Muscle layer of duodenum (tissue), 2 donors: ENCODE measurements around the gene DRAP1.

ENCODE experiments used
- H3K27ac ChIP-seq: one replicate; pipeline ENCODE4 v1.7.0; 2013; ENCODE audit warnings: mild to moderate bottlenecking, low read length
- H3K27me3 ChIP-seq: one replicate; pipeline ENCODE4 v1.7.0; 2013; ENCODE audit warnings: low read depth, mild to moderate bottlenecking, control low read depth, low read length
- H3K36me3 ChIP-seq, 2 donors: one replicate each; pipeline ENCODE4 v1.7.0; 2013; ENCODE audit warnings: low read length in 2 of 2, control low read depth in 1 of 2, mild to moderate bottlenecking in 1 of 2; ENCODE audit not compliant: insufficient read depth in 2 of 2, control insufficient read depth in 1 of 2
- H3K4me1 ChIP-seq, 2 donors: one replicate each; pipeline ENCODE4 v1.7.0; 2013; ENCODE audit warnings: low read length in 2 of 2, mild to moderate bottlenecking in 2 of 2, control low read depth in 1 of 2, moderate library complexity in 1 of 2; ENCODE audit not compliant: insufficient read depth in 2 of 2, control insufficient read depth in 1 of 2
- H3K4me3 ChIP-seq, 2 donors: one replicate each; pipeline ENCODE4 v1.7.0; 2013; ENCODE audit warnings: low read length in 2 of 2, low read depth in 1 of 2, mild to moderate bottlenecking in 1 of 2
- H3K9me3 ChIP-seq, 2 donors: one replicate each; pipeline ENCODE4 v1.7.0; 2013; ENCODE audit warnings: low read length in 2 of 2, control low read depth in 1 of 2, mild to moderate bottlenecking in 1 of 2; ENCODE audit not compliant: control insufficient read depth in 1 of 2
- donor health status: healthy.

DRAP1 gene

GRCh38 chr11:65922565-65922964 lies 3.3 kb downstream of the DRAP1 start:
- H3K36me3 ChIP-seq = peaks cover 14 to 17% of the 10 kb centered on the region in 2 donors
- no peak overlapping the region for H3K4me3 ChIP-seq
- no peak overlapping the region for H3K27ac ChIP-seq
- peaks cover 7 to 22% of the 10 kb centered on the region in 2 donors for H3K4me1 ChIP-seq
- no peaks in the 10 kb centered on the region for H3K9me3 ChIP-seq
- H3K27me3 ChIP-seq = no peaks in the 10 kb centered on the region

- H3K36me3 ChIP-seq = peaks cover 12 to 14% of the 10 kb centered on the region in 2 donors
- no peaks in the 10 kb centered on the region for H3K27me3 ChIP-seq
- peaks cover 5 to 8% of the 10 kb centered on the region in 2 donors for H3K4me1 ChIP-seq
- H3K4me3 ChIP-seq = no peak overlapping the region
- no peaks in the 10 kb centered on the region for H3K9me3 ChIP-seq
- no peak overlapping the region for H3K27ac ChIP-seq
Observed at GRCh38 chr11:65925397-65925796, 6.2 kb downstream of the DRAP1 start.

- Histone ChIP-seq H3K9me3 (no peaks in the 10 kb centered on the region), H3K4me1 (no peaks in the 10 kb centered on the region), H3K27ac (no peak overlapping the region), H3K4me3 (no peak overlapping the region), H3K27me3 (no peaks in the 10 kb centered on the region), H3K36me3 (peaks cover 2 to 4% of the 10 kb centered on the region in 2 donors)
Observed at GRCh38 chr11:65927904-65928397, 8.7 kb downstream of the DRAP1 start.

GRCh38 chr11:65928667-65929066 lies 9.4 kb downstream of the DRAP1 start:
- Histone ChIP-seq H3K27ac (no peak overlapping the region), H3K9me3 (no peaks in the 10 kb centered on the region), H3K4me1 (no peaks in the 10 kb centered on the region), H3K4me3 (no peak overlapping the region), H3K27me3 (no peaks in the 10 kb centered on the region), H3K36me3 (no peaks in the 10 kb centered on the region)

- Histone ChIP-seq H3K4me3 (no peak overlapping the region), H3K4me1 (no peaks in the 10 kb centered on the region), H3K27ac (no peak overlapping the region), H3K36me3 (no peaks in the 10 kb centered on the region), H3K9me3 (no peaks in the 10 kb centered on the region), H3K27me3 (no peaks in the 10 kb centered on the region)
Observed at GRCh38 chr11:65931773-65932557, 12.7 kb downstream of the DRAP1 start.

- no peaks in the 10 kb centered on the region for H3K27me3 ChIP-seq
- no peaks in the 10 kb centered on the region for H3K36me3 ChIP-seq
- no peaks in the 10 kb centered on the region for H3K9me3 ChIP-seq
- no peak overlapping the region for H3K27ac ChIP-seq
- H3K4me3 ChIP-seq = no peak overlapping the region
- H3K4me1 ChIP-seq = no peaks in the 10 kb centered on the region
Observed at GRCh38 chr11:65932558-65932919, 13.3 kb downstream of the DRAP1 start.

- H3K4me1 ChIP-seq = no peaks in the 10 kb centered on the region
- no peaks in the 10 kb centered on the region for H3K9me3 ChIP-seq
- H3K36me3 ChIP-seq = no peaks in the 10 kb centered on the region
- no peak overlapping the region for H3K27ac ChIP-seq
- no peaks in the 10 kb centered on the region for H3K27me3 ChIP-seq
- no peak overlapping the region for H3K4me3 ChIP-seq
Observed at GRCh38 chr11:65934014-65934413, 14.8 kb downstream of the DRAP1 start.

- Histone ChIP-seq H3K27ac (no peak overlapping the region), H3K27me3 (no peaks in the 10 kb centered on the region), H3K9me3 (no peaks in the 10 kb centered on the region), H3K36me3 (no peaks in the 10 kb centered on the region), H3K4me1 (peaks cover 0 to 6% of the 10 kb centered on the region in 2 donors), H3K4me3 (no peak overlapping the region)
Observed at GRCh38 chr11:65937766-65938165, 18.5 kb downstream of the DRAP1 start.

GRCh38 chr11:65941720-65942310 lies 22.6 kb downstream of the DRAP1 start:
- H3K27me3 ChIP-seq = no peaks in the 10 kb centered on the region
- no peak overlapping the region for H3K4me3 ChIP-seq
- H3K27ac ChIP-seq = peak overlapping the region; percentile 43
- H3K36me3 ChIP-seq = no peaks in the 10 kb centered on the region
- H3K4me1 ChIP-seq = peaks cover 0 to 6% of the 10 kb centered on the region in 2 donors
- no peaks in the 10 kb centered on the region for H3K9me3 ChIP-seq

- H3K27me3 ChIP-seq = no peaks in the 10 kb centered on the region
- no peak overlapping the region for H3K4me3 ChIP-seq
- H3K9me3 ChIP-seq = no peaks in the 10 kb centered on the region
- no peaks in the 10 kb centered on the region for H3K36me3 ChIP-seq
- H3K27ac ChIP-seq = no peak overlapping the region
- peaks cover 0 to 6% of the 10 kb centered on the region in 2 donors for H3K4me1 ChIP-seq
Observed at GRCh38 chr11:65942531-65942930, 23.3 kb downstream of the DRAP1 start.

- Histone ChIP-seq H3K4me1 (peaks cover 0 to 6% of the 10 kb centered on the region in 2 donors), H3K36me3 (no peaks in the 10 kb centered on the region), H3K27ac (no peak overlapping the region), H3K4me3 (no peak overlapping the region), H3K9me3 (no peaks in the 10 kb centered on the region), H3K27me3 (no peaks in the 10 kb centered on the region)
Observed at GRCh38 chr11:65944191-65944590, 25.0 kb downstream of the DRAP1 start.
